Mesangial cell (primary cell): ENCODE data around the gene ENG. TPM values are rescaled to one million over a fixed set of nuclear protein-coding genes. Genes with fewer than 3 reads are reported as not detected.

ENCODE experiments used
- total RNA-seq: library from RNA; depleted of rRNA; stranded (reverse); fragments of >200 nt; gene quantifications from 2 replicates; pipeline ENCODE4 v1.2.3, GENCODE V29; 2015

Gene ENG
- total RNA-seq = 24.2 and 29.0 TPM in 2 replicates

DNA sequence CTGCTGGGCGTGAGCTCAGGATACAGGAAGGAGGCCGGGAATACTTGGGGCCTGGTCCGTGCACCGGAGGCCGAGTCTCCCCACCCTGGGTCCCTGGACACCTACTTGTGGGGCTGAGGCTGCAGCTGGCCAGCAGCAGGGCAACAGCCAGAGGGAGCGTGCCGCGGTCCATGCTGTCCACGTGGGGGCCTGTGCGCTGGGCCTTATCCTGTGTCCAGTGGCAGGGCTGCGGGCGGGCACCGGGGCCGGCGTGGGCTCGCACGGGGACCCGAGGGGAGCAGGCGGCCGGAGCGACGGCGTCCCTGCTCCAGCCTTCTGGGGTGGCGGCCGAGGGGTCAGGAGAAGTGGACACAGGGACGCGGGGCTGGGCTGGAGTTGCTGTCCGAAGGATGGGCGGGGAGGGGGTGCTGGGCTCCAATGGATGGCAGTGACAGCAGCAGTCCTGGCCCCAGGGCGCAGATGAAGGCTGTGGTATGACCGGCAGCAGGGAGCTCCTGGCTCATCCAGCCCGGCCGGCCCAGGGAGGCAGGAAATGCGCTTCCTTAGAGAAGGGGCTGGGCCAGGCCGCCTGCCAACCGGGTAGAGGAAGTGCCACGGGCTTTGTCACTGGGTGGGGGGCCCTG lies at the start of gene ENG:
ENG (minus strand) TSS at position 475 of the 623 bp plus-strand sequence; CDS start at position 172, 303 bp downstream.

DNA sequence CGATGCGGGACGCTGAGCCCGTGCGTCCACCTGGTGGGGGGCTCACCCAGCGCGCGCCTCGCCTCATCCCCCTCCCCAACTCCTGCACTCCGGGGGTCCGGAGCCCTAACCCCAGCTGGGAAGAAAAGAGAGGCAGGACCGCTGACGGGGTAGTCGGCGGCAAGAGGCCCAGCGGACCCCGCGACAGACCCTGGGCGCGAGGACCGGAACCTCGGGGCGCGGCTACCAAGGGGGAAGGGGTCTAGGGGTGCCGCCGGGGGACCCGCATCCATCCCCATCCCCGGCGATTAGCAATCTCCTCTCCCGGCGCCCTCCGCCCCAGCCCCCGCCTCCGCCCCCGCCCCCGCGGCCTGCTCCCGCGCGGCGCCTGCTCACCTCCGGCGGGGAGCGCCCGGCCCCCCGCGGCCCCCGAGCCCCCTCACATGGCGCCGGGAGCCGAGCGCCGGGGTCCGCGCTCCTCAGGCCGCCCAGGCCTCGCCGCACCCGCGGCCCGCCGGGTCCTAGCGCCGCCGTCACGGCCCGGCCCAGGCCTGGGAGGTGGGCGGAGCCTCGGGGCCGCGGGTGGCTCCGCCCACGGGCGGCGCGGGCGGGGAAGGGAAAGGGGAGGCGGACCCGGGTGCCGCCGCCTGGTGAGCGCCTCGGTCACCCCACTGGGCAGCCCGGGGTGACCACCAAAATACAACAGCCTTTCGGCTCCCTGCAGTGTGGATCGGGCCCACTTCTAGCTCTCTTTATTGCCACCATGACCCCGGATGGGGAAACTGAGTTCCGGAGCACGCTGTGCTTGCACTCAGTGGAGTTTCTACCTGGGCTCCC lies 44.9 kb upstream of the ENG start, which contains the start of gene ST6GALNAC6:
ST6GALNAC6 (minus strand) TSS at position 476 of the 816 bp plus-strand sequence. CDS start 1,622 bp downstream, outside the sequence.

DNA sequence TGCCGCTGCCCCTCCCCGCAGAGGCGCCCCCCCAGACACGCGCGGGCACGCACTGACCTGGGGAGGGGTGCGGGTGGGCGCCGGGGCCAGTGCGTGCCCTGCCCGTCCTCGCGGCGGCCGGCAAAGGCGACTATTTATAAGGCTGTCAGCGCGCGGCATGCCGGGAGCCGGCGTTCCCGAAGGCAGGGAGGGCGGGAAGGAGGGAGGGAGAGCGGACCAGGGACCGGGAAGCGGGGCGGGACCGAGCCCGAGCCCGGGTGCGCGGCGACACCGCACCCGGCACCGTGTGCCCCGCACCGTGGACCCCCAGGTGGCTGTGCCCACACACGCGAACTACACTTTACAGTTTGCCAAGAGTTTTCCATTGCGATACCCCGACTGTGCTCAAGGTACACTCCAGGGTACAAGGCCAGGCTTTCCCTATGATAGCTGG lies 23.1 kb upstream of the ENG start, which contains the start of gene AK1:
AK1 (minus strand) TSS at position 110 of the 433 bp plus-strand sequence. CDS start 3,058 bp downstream, outside the sequence.

DNA sequence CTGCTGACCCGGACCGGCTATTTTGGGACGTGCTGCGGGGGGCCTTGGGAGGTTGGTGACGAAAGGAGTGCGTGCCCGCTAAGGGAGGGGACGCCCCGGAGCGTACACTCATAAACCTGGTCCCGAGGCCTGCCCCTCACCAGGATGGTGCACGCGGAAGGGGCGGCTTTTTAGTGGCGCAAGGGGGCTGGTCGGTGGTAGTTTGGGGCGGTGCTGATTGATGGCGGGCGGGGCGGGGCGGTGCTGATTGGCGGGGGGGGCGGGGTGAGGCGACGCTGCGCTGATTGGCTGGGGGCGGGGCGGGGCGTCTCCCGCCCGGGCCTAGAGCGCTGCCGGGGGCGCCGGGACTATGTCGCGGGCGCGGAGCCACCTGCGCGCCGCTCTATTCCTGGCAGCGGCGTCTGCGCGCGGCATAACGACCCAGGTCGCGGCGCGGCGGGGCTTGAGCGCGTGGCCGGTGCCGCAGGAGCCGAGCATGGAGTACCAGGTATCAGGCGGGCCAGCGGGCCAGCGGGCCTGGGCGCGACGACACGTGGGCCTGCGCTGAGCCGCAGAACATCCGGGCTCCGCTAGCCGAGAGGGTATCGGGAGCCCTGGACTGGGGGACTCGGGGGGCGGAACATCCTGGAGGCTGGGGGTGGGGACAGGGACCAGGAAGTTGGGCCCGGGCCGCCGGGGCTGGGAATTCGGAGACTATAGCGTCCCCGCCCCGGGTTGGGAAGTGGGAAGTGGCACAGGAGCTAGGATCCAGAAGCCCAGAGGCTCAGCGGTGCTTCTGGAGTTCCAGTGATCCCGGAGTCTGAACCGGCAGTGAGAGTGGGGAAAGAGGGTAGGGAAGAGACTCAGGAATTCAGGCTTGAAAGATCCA lies 51.6 kb downstream of the ENG start, which contains the start of gene FPGS:
FPGS (plus strand) TSS at position 307 of the 868 bp plus-strand sequence; CDS start at position 350, 43 bp downstream.

DNA sequence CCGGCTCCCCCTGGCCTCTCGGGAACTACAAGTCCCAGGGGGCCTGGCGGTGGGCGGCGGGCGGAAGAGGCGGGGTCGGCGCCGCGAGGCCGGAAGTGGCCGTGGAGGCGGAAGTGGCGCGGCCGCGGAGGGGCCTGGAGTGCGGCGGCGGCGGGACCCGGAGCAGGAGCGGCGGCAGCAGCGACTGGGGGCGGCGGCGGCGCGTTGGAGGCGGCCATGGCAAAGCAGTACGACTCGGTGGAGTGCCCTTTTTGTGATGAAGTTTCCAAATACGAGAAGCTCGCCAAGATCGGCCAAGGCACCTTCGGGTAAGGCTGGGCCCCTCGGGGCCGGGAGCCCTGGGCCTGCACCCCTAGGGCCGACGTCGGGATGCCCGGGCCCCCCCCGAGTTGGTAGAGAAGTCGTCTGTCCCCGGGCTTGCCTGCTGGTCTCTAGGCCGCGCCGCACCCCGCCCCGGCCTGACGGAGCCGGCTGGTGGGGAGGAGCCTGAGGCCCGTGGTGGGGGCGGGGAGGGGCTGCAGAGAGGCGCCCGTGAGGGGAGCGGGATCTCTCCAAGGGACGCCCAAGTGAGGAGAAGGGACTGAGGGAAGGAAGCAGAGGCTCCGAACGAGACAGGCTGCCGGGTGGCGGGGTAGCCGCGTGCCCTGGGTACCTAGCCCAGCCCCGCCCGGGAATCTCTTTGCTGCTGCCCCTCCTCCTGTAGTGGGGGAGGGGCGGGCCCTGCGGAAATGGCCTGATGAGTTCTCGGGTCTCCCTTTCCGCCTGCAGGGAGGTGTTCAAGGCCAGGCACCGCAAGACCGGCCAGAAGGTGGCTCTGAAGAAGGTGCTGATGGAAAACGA lies 68.3 kb downstream of the ENG start, which contains the start of gene CDK9:
CDK9 (plus strand) TSS at position 102 of the 840 bp plus-strand sequence; CDS start at position 217, 115 bp downstream.

DNA sequence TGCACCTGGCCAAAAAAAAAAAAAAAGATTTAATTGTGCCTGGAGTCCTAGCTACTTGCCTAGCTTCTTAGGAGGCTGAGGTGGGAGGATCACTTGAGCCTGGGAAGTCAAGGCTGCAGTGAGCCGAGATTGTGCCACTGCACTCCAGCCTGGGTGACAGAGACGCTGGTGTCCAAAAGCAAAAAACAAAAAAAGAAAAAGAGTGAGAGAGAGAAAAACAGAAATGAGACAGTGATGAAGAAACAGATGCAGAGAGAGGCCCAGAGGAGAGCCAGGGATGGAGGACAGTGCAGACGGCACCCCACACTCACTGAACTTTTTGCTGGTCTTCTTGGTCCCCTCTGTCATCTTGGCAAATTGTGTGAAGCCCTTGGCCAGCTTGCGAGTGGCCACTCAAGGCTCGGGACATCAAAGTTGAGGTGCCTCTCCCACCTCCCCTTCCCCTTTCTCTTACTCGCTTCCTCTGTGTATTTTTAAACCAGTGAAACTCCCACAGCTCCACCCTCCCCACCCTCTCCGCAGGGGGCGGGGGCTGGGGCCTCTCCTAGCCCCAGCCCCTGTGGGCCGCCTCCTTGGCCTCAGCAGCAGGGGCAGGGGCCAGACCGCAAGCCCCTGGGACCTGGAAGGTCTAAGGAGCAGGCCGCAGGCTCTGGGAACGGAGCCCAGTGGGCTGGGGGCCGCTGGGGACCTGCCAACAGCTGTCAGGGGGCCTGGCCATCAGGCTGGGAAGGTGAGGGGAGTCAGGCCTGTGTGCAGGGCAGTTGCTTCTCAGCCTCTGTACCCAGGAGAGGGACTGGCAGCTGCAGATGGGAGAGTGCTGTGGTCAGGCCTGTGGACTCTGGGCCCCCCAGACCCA lies 76.0 kb downstream of the ENG start, which contains the start of gene SH2D3C:
SH2D3C (minus strand) TSS at position 387 of the 856 bp plus-strand sequence; CDS start at position 348, 39 bp downstream.

Other genes starting within 250 kb of the ENG start
- gene STXBP1, start 242.4 kb downstream of the ENG start, total RNA-seq = 7.7 and 14.5 TPM in 2 replicates
- gene CFAP157, start 147.7 kb downstream of the ENG start, total RNA-seq = not detected in 2 replicates
- 44.1 and 56.1 TPM in 2 replicates for gene PTRH1, start 139.0 kb downstream of the ENG start, total RNA-seq
- under 0.01 TPM in 1 of 2 replicates, not detected in the other for gene TTC16, start 138.6 kb downstream of the ENG start, total RNA-seq
- 20.5 and 22.0 TPM in 2 replicates for gene TOR2A, start 119.4 kb downstream of the ENG start, total RNA-seq
- gene SH2D3C, start 76.0 kb downstream of the ENG start, total RNA-seq = 0.25 TPM in 1 of 2 replicates, not detected in the other
- gene CDK9, start 68.6 kb downstream of the ENG start, total RNA-seq = 24.3 and 44.4 TPM in 2 replicates
- 65.0 and 102 TPM in 2 replicates for gene FPGS, start 51.8 kb downstream of the ENG start, total RNA-seq
- gene AK1, start 23.0 kb upstream of the ENG start, total RNA-seq = 29.5 and 40.1 TPM in 2 replicates
- 37.0 and 62.6 TPM in 2 replicates for gene ST6GALNAC6, start 44.9 kb upstream of the ENG start, total RNA-seq
- gene ST6GALNAC4, start 62.4 kb upstream of the ENG start, total RNA-seq = 34.1 and 46.1 TPM in 2 replicates
- 2.5 and 4.2 TPM in 2 replicates for gene PIP5KL1, start 76.1 kb upstream of the ENG start, total RNA-seq
- gene DPM2, start 83.2 kb upstream of the ENG start, total RNA-seq = 32.8 and 39.1 TPM in 2 replicates
- 4.6 and 9.5 TPM in 2 replicates for gene EEIG1, start 126.3 kb upstream of the ENG start, total RNA-seq
- gene NAIF1, start 212.7 kb upstream of the ENG start, total RNA-seq = 8.3 and 8.5 TPM in 2 replicates
- gene SLC25A25, start 213.6 kb upstream of the ENG start, total RNA-seq = 9.8 TPM in 2 replicates